Skeletal muscle tissue (tissue), 4 donors: ENCODE results near the gene NKX2-1. TPM values are rescaled to one million over a fixed set of nuclear protein-coding genes. Genes with fewer than 3 reads are reported as not detected.

Source experiments
- H3K27ac ChIP-seq: one replicate; pipeline ENCODE4 v1.7.0; 2013; ENCODE audit warnings: mild to moderate bottlenecking, low read depth, low read length, inconsistent platforms
- H3K27me3 ChIP-seq, 3 donors: one replicate each; pipeline ENCODE4 v1.7.0; 2013; ENCODE audit warnings: low read length in 3 of 3; ENCODE audit not compliant: control insufficient read depth in 3 of 3, insufficient read depth in 3 of 3
- H3K36me3 ChIP-seq, 3 donors: one replicate each; pipeline ENCODE4 v1.7.0; 2013; ENCODE audit warnings: low read length in 3 of 3; ENCODE audit not compliant: control insufficient read depth in 3 of 3, insufficient read depth in 3 of 3
- H3K4me1 ChIP-seq, 3 donors: one replicate each; pipeline ENCODE4 v1.7.0; 2013; ENCODE audit warnings: low read length in 3 of 3, mild to moderate bottlenecking in 3 of 3; ENCODE audit not compliant: control insufficient read depth in 3 of 3, insufficient read depth in 3 of 3
- H3K4me3 ChIP-seq, 3 donors: one replicate each; pipeline ENCODE4 v1.7.0; 2013; ENCODE audit warnings: low read length in 3 of 3
- H3K9ac ChIP-seq, 3 donors: one replicate each; pipeline ENCODE4 v1.7.0; 2013; ENCODE audit warnings: low read length in 3 of 3, mild to moderate bottlenecking in 3 of 3, moderate library complexity in 2 of 3, low read depth in 1 of 3
- H3K9me3 ChIP-seq, 3 donors: one replicate each; pipeline ENCODE4 v1.7.0; 2013; ENCODE audit warnings: low read length in 3 of 3; ENCODE audit not compliant: control insufficient read depth in 3 of 3
- total RNA-seq: library from RNA; depleted of rRNA; stranded (reverse); fragments of >200 nt; gene quantifications from one replicate; pipeline ENCODE4 v1.2.3, GENCODE V29; 2014
- donor health status: Osteomylitis.

Gene NKX2-1
- total RNA-seq, 1 donor from 2014 or later = not detected

DNA sequence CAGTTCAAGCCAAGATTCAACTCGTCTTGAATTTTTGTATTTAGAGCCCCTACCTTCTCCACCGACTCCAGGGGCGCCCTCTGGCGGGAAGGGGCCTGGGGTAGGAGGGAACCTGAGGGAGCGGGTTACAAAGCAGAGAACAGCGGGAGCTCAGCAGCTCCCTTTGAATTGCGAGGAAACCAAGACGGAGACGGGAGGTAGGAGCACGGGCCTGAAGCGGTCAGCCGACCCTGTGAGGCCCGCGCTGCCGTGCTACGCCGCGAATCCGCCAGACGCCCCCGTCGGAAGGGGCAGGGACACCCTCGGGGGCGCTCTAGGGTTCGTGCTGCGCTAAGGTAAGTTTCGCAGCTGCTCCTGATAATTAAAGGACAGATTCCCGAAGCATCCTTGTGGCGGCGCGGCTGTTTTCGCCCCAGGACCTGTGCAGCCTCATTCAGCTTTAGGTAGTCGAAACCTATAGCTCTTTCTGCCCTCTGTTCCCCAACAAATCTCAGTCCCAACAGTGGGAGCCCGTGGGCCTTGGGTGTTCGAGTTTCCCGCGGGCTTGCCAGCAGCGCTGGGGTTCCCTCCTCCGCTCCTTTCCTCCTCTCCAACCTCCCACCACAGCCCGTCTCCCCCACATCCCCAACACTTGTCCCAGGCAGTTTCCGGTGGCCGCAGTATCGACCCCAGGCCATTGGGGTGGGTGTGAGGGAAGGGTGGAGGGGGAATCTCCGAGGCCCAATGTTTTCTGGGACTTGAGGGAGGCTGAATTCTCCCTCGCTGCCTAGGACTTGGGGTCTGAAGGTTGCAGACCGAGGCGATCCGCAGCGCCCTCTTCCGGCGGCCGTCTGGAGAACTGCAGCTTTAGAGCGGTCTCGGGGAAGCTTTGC, 5.1 kb upstream of the NKX2-1 start:
- Histone ChIP-seq H3K9ac (no peak overlapping the region), H3K4me3 (no peak overlapping the region), H3K9me3 (no peaks in the 10 kb centered on the region), H3K36me3 (no peaks in the 10 kb centered on the region), H3K27me3 (peaks cover 80 to 88% (median 88%) of the 10 kb centered on the region in 3 donors), H3K27ac (no peak overlapping the region), H3K4me1 (peaks cover 5 to 34% (median 17%) of the 10 kb centered on the region in 3 donors)

DNA sequence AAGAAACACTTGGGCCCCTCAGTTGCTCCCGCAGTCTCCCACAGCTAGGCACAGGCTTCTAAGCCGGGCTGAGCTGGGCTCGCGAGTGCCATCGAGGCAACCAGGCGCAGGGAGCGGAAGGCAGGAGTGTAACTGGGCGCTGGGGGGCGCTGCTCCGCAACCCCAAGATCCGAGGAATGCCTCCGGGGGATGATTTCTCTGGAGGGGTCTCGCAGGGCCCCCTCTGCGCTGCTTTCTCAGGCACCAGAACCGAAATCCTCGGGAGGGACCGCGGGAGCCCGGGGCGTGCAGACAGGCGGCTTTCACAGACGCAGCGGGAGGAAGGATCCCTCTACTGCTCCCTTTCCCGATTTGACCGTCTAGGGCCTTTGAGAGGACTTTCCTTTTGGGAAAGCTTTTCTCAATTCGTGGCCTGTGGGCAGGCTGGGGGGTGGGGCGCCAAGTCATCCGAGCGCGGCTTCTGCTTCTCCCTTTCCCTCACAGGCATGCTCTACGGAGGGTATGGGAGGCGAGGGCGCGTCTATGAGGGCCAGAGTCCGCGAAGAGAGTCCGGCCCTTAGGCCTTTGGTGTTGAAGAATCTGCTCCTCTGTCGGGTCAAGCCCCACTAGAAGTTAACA, 4.3 kb upstream of the NKX2-1 start:
- Histone ChIP-seq H3K9me3 (no peaks in the 10 kb centered on the region), H3K4me1 (peaks cover 6 to 41% (median 21%) of the 10 kb centered on the region in 3 donors), H3K9ac (no peak overlapping the region), H3K4me3 (no peak overlapping the region), H3K27me3 (peaks cover 87 to 95% (median 93%) of the 10 kb centered on the region in 3 donors), H3K36me3 (no peaks in the 10 kb centered on the region), H3K27ac (no peak overlapping the region)

- no peak overlapping the region for H3K27ac ChIP-seq
- no peak overlapping the region for H3K9ac ChIP-seq
- H3K4me1 ChIP-seq = peaks cover 11 to 51% (median 26%) of the 10 kb centered on the region in 3 donors
- no peak overlapping the region for H3K4me3 ChIP-seq
- no peaks in the 10 kb centered on the region for H3K9me3 ChIP-seq
- H3K27me3 ChIP-seq = peaks cover 96 to 99% (median 97%) of the 10 kb centered on the region in 3 donors
- no peaks in the 10 kb centered on the region for H3K36me3 ChIP-seq
Measured at GRCh38 chr14:36522972-36523715, 3.1 kb upstream of the NKX2-1 start.

- H3K27me3 ChIP-seq = peaks cover 96 to 99% (median 97%) of the 10 kb centered on the region in 3 donors
- no peak overlapping the region for H3K9ac ChIP-seq
- no peak overlapping the region for H3K4me3 ChIP-seq
- H3K36me3 ChIP-seq = no peaks in the 10 kb centered on the region
- no peaks in the 10 kb centered on the region for H3K9me3 ChIP-seq
- peaks cover 11 to 54% (median 26%) of the 10 kb centered on the region in 3 donors for H3K4me1 ChIP-seq
- H3K27ac ChIP-seq = no peak overlapping the region
Measured at GRCh38 chr14:36522347-36522971, 2.4 kb upstream of the NKX2-1 start.

DNA sequence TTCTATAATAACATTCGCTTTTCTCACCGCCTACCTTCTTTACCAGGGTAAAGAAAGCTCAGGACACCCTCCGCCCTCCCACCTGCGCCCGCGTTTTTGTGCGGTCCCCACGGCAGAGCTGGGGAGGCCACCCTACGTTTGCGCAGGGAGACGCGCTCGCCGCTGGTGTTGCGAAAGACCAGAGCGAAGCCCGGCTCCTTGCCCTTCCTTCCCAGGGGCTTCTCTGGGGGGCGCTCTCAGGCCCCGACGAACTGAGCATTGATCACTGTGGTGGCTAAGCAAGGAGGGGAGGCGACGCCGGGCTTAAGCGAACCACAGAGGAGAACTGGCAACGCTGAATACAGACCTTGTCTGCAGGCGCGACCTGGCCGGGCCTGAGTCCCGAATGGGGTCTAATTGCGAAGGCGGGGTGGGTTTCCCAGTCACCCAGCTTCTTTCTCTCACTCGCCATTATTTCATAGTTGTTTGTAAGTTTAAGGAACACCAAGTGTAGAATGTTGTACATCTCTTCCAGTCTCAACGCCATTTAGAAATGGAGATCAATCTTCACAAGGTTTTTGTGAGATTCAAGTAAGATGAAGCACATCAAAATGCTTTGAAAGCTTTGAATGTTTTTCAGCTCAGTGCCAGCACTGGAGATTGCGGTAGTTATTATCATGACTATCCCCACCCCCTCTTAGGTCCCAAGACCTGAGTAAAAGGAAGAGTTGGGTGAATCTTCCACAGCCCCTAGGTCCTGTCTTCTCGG, 1.7 kb upstream of the NKX2-1 start:
- Histone ChIP-seq H3K4me3 (peak overlapping the region in 2 of 3 donors; percentile 22 to 49), H3K4me1 (peaks cover 11 to 54% (median 26%) of the 10 kb centered on the region in 3 donors), H3K27ac (no peak overlapping the region), H3K36me3 (no peaks in the 10 kb centered on the region), H3K27me3 (peaks cover 95 to 99% (median 95%) of the 10 kb centered on the region in 3 donors), H3K9me3 (no peaks in the 10 kb centered on the region), H3K9ac (no peak overlapping the region)

DNA sequence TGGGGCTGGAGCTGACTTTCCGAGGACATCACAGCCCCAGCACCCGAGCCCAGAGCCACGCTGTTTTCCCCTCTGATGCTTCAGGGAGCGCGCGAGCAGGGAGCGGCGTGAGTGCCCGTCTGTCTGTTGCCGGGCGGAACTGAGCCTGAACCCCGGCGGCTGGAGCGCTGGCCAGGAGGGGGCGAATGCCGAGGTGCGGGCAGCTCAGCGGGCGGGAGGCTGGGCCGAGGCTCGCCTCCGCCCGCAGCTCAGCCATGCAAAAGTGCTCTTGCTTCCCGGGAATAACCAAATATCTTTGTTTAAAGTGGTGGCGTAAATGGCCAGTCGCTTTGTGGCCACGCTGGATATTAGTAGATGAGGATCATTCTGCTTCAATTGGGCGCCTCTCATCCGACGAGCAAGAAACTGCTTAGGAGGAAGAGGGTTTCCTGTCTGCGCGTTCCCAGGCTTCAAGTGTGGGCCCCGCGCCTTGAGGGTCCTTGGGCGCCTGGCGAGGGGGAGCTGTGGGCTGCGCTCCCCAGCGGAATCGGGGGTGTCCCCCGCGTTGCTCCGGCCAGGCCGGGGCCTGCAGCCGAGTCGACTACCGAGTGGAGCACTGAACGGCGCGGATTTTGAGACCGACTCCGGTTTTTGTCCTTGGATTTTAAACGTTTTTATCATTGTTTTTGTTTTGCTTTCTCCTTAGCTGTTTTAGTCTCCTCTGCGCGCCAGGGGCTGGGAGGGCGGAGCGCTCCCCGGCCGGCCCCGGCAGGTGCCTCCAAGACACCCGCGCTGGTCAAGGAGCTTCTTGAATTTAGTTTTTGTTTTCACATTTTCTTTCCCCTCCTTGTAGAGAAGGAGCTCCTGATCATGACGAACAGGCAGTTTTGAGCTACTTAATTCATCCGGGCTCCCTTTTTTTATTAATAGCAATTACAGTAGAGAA, 831 bp upstream of the NKX2-1 start:
- no peak overlapping the region for H3K27ac ChIP-seq
- H3K4me1 ChIP-seq = peaks cover 11 to 52% (median 25%) of the 10 kb centered on the region in 3 donors
- H3K9ac ChIP-seq = peak overlapping the region in 1 of 3 donors; percentile 23
- no peaks in the 10 kb centered on the region for H3K9me3 ChIP-seq
- peaks cover 95 to 99% (median 97%) of the 10 kb centered on the region in 3 donors for H3K27me3 ChIP-seq
- H3K4me3 ChIP-seq = peak overlapping the region; percentile 23 to 49 (median 41)
- no peaks in the 10 kb centered on the region for H3K36me3 ChIP-seq

DNA sequence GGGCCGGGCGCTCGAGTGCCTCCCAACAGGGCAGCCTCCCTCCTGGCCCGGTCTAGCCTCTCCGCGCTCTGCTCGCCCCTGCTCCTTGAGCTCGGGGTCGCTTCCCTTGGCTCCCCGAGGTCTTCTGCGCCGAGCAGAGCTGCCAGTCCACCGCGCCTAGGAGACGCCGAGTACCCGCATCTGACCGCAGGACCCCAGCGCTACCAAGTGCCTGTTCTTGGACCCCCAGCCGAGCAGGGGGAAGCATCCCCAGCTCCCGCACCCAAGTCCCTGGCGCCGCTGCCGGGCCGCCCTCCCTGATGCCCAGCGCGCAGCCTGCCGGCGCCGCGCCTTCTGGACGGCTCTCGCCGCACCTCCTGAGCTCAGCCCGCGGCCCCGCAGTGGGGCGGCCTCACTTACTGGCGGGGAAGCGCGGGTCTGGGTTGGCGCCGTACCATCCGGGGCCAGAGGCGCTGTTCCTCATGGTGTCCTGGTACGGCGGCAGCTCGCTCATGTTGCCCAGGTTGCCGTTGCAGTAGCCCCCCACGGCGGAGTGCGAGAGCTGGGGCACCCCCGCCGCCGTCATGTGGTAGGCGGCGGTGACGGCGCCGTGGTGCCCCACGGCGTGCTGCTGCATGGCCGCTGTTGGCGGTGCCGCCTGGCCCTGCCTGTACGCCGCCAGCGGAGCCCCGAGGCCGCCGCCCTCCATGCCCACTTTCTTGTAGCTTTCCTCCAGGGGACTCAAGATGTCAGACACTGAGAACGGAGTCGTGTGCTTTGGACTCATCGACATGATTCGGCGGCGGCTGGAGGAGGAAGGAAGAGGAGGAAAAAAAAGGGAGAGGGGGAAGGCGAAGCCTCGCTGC, 1.2 kb downstream of the NKX2-1 start:
- H3K4me3 ChIP-seq = peak overlapping the region in 2 of 3 donors; percentile 45 to 48
- H3K4me1 ChIP-seq = peaks cover 11 to 46% (median 19%) of the 10 kb centered on the region in 3 donors

DNA sequence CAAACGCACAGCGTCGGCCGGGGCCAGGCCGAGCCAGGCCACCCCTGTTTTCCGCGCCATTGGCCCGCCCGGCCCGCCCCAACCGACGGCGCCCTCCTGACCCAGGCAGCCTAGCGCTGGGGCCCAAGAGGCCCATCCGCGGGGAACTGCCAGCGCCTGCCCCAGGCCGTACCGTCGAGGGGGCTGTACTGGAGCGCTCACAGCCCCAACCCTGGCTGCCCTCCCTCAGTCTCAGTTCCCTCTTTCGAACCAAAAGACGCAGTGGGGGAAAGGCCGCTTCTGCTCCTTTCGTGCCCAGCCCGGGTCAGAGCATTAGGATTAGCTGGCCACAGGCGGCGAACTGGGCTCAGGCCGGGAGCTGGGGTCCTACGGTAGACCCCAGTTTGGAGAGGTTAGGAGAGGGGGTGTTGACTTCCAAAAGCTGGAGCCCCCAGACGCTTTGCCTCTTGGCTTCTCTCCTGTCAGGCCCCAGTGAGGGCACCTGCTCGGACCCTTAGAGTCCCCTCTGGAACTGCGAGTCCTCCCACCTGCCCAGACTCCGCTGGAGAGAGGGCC, 1.9 kb downstream of the NKX2-1 start:
- Histone ChIP-seq H3K4me3 (no peak overlapping the region), H3K27me3 (peaks cover 95 to 97% (median 96%) of the 10 kb centered on the region in 3 donors), H3K36me3 (no peaks in the 10 kb centered on the region), H3K4me1 (peaks cover 11 to 45% (median 19%) of the 10 kb centered on the region in 3 donors), H3K9ac (no peak overlapping the region), H3K27ac (no peak overlapping the region), H3K9me3 (no peaks in the 10 kb centered on the region)

More for the DNA sequence above, 1.2 kb downstream of the NKX2-1 start:
- no peaks in the 10 kb centered on the region for H3K9me3 ChIP-seq
- H3K27me3 ChIP-seq = peaks cover 95 to 97% (median 96%) of the 10 kb centered on the region in 3 donors
- no peak overlapping the region for H3K9ac ChIP-seq
- H3K36me3 ChIP-seq = no peaks in the 10 kb centered on the region
- no peak overlapping the region for H3K27ac ChIP-seq
